NB4 (cell line): ENCODE results near the gene STK33.

ENCODE experiments used
- DNase-seq: peaks from one replicate; pipeline ENCODE4 v3.0.0; 2010; ENCODE audit warnings: low read depth
- H3K4me3 ChIP-seq: one replicate; pipeline ENCODE4 v1.5.1; 2011; ENCODE audit warnings: mild to moderate bottlenecking, low read depth, low read length, moderate library complexity
- CTCF ChIP-seq: IDR thresholded peaks from one replicate; pipeline ENCODE4 v1.5.1; 2012; ENCODE audit warnings: low read depth, low read length
- MAX ChIP-seq: IDR thresholded peaks from 2 replicates; pipeline ENCODE4 v1.6.1; 2011; ENCODE audit warnings: low read depth, low read length
- MYC ChIP-seq: IDR thresholded peaks from 2 replicates; pipeline ENCODE4 v1.6.1; 2011; ENCODE audit warnings: low read depth, low read length
- POLR2A ChIP-seq: IDR thresholded peaks from 2 replicates; pipeline ENCODE4 v1.6.1; 2011; ENCODE audit warnings: mild to moderate bottlenecking; ENCODE audit not compliant: insufficient read length; ENCODE audit errors: extremely low read depth

STK33 gene

DNA sequence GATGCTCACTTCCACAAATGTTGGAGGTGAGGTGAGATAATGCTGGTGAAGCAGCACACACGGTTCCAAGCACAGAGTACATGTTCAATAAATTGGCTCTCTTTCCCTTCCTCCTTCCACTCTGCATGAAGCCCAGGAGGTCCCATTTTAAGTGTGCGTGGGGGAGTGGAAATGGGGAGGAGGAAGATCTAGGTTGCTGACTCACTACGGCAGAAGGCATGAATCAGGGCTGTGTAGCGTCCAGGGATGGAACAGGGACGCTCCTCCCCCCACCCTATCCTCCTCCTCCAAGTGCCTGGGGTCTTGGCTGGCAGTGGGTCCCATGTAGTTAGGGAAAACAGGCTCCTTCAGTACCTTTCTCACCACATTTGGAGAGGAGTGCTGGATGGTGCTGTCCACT is 44.3 kb upstream of the STK33 start:
- DNase-seq, result peak; percentile 38
- H3K4me3 ChIP-seq, result no peak overlapping the region
- no peak for TF ChIP-seq POLR2A
- TF ChIP-seq MAX, result no peak
- TF ChIP-seq CTCF, result no peak
- no peak for TF ChIP-seq MYC

DNA sequence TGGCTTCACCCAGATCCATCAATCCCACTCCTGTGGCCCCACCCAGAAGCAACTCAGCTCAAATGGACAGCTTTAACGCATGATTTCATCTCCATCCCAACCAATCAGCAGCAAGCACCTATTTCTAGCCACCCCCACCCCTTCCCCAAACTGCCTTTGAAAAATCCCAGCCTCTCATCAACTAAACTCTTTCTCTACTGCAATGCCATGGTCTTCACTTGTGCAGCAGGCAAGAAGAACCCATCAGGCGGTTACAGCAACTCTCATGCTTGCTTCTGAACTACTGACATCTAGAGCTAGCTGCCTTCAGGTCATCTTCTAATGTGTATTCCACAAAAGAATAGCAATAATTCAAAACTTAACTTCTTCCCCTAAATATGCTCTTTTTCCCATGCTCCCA is 42.1 kb upstream of the STK33 start:
- H3K4me3 ChIP-seq, result no peak overlapping the region
- TF ChIP-seq MAX (no peak), POLR2A (no peak), MYC (no peak), CTCF (no peak)
- DNase-seq, result no peak

DNA sequence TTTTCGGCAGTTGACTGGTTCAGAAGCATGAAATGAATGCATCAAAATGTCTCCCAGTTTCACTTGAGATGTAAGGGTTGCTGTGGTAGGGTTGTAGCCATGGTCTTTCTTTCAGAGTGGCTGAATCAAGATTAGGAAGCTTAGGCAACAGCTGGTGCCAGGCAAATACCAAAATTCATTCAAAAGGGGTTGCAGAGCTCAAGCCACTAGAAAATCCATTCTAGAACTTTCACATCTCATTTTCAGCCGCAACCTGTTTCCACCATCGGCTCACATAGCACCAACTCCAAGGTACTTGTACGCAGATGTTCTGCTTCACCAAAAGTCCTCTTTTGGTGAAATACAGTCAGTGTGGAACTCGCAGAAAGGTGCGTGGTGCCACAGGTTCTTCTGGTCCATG is 40.5 kb upstream of the STK33 start:
- no peak overlapping the region for H3K4me3 ChIP-seq
- no peak for DNase-seq
- no peak for TF ChIP-seq CTCF
- TF ChIP-seq MYC, result no peak
- no peak for TF ChIP-seq POLR2A
- no peak for TF ChIP-seq MAX

DNA sequence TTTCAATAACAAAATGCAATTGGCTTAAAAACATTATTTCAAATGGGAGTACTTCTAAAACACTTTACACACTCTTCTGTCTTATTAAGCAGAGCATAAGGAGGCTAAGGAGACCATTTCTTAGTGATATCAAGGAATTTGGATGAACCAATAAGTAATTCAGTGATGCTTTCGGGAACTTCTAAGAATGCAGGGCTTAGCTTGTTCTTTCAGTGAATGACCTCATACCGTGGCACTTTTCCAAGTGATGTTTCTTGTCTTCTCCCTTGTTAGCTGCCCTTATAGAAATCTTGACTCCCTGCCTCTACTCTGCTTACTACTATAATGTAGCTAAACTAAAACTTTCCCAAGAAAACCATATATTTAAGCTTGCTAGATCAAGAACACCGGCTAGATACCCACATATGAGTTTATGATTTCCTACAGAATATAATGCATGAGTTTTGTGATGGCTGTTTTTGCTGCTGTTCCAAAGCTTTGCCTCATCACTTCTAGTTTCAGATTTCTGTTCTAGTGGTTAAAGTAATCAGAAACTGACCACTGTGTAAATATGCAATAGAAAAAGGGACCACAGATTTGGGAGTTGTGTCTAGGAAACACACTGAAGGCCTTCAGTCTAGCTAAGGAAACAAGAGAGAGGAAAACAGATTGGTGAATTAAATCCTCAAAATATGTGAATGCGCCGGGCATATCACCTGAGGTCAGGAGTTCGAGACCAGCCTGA is 37.5 kb upstream of the STK33 start:
- no peak overlapping the region for H3K4me3 ChIP-seq
- DNase-seq, result no peak
- TF ChIP-seq CTCF (no peak), MYC (no peak), MAX (no peak), POLR2A (no peak)

- no peak overlapping the region for H3K4me3 ChIP-seq
- no peak for DNase-seq
Observed at GRCh38 chr11:8624698-8625097, 30.7 kb upstream of the STK33 start.

More at GRCh38 chr11:8624698-8625097, 30.7 kb upstream of the STK33 start:
- TF ChIP-seq MAX, result no peak
- TF ChIP-seq CTCF, result no peak
- TF ChIP-seq POLR2A, result no peak
- TF ChIP-seq MYC, result no peak
